ENCODE measurements around the gene WDR37. TPM values are rescaled to one million over a fixed set of nuclear protein-coding genes. Genes with fewer than 3 reads are reported as not detected.

WDR37 gene
- total RNA-seq, 1 experiment from 2014 or later, result 14.2 TPM

DNA sequence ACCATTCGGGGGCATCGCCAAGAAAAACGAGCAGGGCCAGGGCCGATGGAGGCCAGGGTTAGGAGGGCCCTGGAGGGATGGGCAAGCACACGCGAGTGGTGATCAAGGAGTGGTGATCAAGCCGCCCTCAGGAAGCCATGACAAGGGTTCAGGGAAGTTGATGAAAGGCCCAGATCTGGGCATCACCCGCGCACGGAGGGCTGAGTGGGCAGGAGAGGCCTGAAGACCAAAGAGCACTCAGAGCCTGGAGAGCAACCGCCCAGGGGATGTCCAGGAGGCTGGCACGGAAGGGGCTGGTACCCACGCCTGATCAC lies 114.6 kb downstream of the WDR37 start:
- POLR2A ChIA-PET, result interaction anchor here (0.6 kb wide), 1 partner anchor 933 kb away, joined by 3 read pairs; no protein-coding TSS in a partner anchor
- no peak overlapping the region for H3K27ac Mint-ChIP-seq (ENCODE audit: low read depth, unreplicated experiment)
- intact Hi-C loops (cut with micrococcal nuclease), result no loop called here
- no peaks in the 10 kb centered on the region for H3K9me3 Mint-ChIP-seq (ENCODE audit: unreplicated experiment)
- H3K4me3 Mint-ChIP-seq (ENCODE audit: unreplicated experiment), result no peak overlapping the region
- TF ChIP-seq, protein P1, sequence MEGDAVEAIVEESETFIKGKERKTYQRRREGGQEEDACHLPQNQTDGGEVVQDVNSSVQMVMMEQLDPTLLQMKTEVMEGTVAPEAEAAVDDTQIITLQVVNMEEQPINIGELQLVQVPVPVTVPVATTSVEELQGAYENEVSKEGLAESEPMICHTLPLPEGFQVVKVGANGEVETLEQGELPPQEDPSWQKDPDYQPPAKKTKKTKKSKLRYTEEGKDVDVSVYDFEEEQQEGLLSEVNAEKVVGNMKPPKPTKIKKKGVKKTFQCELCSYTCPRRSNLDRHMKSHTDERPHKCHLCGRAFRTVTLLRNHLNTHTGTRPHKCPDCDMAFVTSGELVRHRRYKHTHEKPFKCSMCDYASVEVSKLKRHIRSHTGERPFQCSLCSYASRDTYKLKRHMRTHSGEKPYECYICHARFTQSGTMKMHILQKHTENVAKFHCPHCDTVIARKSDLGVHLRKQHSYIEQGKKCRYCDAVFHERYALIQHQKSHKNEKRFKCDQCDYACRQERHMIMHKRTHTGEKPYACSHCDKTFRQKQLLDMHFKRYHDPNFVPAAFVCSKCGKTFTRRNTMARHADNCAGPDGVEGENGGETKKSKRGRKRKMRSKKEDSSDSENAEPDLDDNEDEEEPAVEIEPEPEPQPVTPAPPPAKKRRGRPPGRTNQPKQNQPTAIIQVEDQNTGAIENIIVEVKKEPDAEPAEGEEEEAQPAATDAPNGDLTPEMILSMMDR (IDR thresholded peaks at IDR 0.05; ENCODE audit: unreplicated experiment), result no peak
- no peak for DNase-seq (ENCODE audit: unreplicated experiment)
- no peaks in the 10 kb centered on the region for H3K4me1 Mint-ChIP-seq (ENCODE audit: insufficient read depth, unreplicated experiment)
- H3K36me3 Mint-ChIP-seq (ENCODE audit: insufficient read depth, unreplicated experiment), result no peaks in the 10 kb centered on the region
- peaks cover 59% of the 10 kb centered on the region for H3K27me3 Mint-ChIP-seq (ENCODE audit: insufficient read depth, unreplicated experiment)
- BruUV-seq (replicated peaks), result no TSS peak
- CTCF ChIA-PET, result no interaction called here

DNA sequence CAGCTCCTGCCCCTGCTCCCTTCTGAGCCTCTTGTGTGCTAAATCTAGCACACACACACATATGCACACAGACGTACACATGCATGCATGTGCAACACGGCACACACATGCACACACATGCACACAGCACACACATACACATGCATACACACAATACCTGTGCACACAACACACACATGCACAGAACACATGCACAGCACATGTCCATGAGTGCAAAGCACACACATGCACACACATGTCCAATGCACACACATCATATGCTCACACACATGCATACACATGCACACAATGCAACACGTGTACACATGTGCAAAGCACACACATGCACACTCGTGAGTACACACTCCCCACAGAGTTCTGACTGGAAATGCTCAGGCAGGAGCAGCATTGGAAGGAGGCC lies 115.0 kb downstream of the WDR37 start:
- TF ChIP-seq, protein P1 (IDR thresholded peaks at IDR 0.05; ENCODE audit: unreplicated experiment), result no peak
- Mint-ChIP-seq H3K27ac (ENCODE audit: low read depth, unreplicated experiment) (no peak overlapping the region), H3K9me3 (ENCODE audit: unreplicated experiment) (no peaks in the 10 kb centered on the region), H3K4me1 (ENCODE audit: insufficient read depth, unreplicated experiment) (no peaks in the 10 kb centered on the region), H3K36me3 (ENCODE audit: insufficient read depth, unreplicated experiment) (no peaks in the 10 kb centered on the region), H3K27me3 (ENCODE audit: insufficient read depth, unreplicated experiment) (peaks cover 56% of the 10 kb centered on the region), H3K4me3 (ENCODE audit: unreplicated experiment) (no peak overlapping the region)
- CTCF ChIA-PET, result interaction anchor here (0.7 kb wide), 1 partner anchor 86 kb away, joined by 3 read pairs; no protein-coding TSS in a partner anchor
- POLR2A ChIA-PET, result interaction anchor here (0.6 kb wide), 1 partner anchor 932 kb away, joined by 3 read pairs; no protein-coding TSS in a partner anchor
- no peak for DNase-seq (ENCODE audit: unreplicated experiment)
- BruUV-seq (replicated peaks), result no TSS peak
- intact Hi-C loops (cut with micrococcal nuclease), result no loop called here

DNA sequence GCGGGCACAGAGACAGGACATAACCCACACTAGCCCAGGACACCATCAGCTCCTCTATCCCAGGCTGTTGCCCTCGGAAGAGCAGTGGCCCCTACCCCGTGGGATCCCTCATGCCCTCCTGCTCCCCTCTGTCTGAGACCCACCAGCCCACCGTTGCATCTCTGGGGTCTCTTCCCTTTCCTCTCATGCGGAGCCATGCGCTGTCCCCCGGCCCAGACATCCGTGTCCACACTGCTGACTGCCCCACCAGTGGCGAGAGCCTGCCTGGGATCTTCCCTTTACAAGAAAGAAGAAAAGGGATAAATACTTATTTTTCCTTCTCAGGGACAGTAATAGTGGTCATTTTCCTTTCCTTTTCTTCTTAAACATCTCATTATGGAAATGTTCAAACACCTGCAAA lies 115.4 kb downstream of the WDR37 start:
- no peaks in the 10 kb centered on the region for H3K9me3 Mint-ChIP-seq (ENCODE audit: unreplicated experiment)
- ChIA-PET CTCF (interaction anchor here (0.7 kb wide), 1 partner anchor 85 kb away, joined by 3 read pairs; no protein-coding TSS in a partner anchor), POLR2A (no interaction called here)
- no peaks in the 10 kb centered on the region for H3K36me3 Mint-ChIP-seq (ENCODE audit: insufficient read depth, unreplicated experiment)
- no TSS peak for BruUV-seq (replicated peaks)
- intact Hi-C loops (cut with micrococcal nuclease), result no loop called here
- H3K27ac Mint-ChIP-seq (ENCODE audit: low read depth, unreplicated experiment), result no peak overlapping the region
- no peaks in the 10 kb centered on the region for H3K4me1 Mint-ChIP-seq (ENCODE audit: insufficient read depth, unreplicated experiment)
- H3K4me3 Mint-ChIP-seq (ENCODE audit: unreplicated experiment), result no peak overlapping the region
- TF ChIP-seq, protein P1 (IDR thresholded peaks at IDR 0.05; ENCODE audit: unreplicated experiment), result no peak
- DNase-seq (ENCODE audit: unreplicated experiment), result no peak
- peaks cover 53% of the 10 kb centered on the region for H3K27me3 Mint-ChIP-seq (ENCODE audit: insufficient read depth, unreplicated experiment)

DNA sequence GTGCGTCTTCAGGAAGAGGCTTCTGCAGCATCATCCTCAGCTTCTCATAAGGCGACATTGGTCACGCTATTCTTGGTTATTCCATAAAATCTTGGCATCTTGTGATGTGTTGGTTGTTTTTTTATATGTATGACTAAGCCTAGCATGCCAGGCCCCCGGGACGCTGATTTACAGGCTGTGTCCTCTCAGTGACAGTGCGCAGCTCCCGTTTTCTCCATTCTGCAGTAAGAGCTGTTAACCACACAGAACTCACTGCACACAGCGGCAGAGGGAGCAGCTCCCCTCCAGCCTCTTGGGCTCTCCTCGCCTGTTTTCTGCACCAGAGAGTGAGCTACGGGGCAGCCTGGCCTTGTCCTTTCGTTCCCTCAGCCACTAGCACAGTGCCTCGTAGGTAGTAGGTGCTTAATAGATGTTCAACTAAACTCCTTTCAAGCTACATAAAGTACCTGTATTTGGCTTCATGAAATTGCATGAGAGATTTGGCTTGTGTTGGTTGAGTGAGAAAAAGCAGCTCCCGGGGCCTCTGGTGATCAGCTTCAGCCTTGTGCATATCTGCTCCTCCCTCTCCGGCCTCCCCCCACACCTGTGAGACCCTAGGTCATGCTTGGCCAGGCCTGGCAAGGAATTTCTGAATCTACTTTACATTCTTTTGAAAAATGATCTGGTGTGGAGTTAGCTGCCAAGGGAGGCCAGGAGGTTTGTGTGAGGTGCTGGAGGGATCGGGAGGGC lies 116.2 kb downstream of the WDR37 start:
- intact Hi-C loops (cut with micrococcal nuclease), result no loop called here
- TF ChIP-seq, protein P1 (IDR thresholded peaks at IDR 0.05; ENCODE audit: unreplicated experiment), result no peak

More for the DNA sequence above, 116.2 kb downstream of the WDR37 start:
- no peaks in the 10 kb centered on the region for H3K9me3 Mint-ChIP-seq (ENCODE audit: unreplicated experiment)
- no peak overlapping the region for H3K4me3 Mint-ChIP-seq (ENCODE audit: unreplicated experiment)
- H3K36me3 Mint-ChIP-seq (ENCODE audit: insufficient read depth, unreplicated experiment), result no peaks in the 10 kb centered on the region
- no peak for DNase-seq (ENCODE audit: unreplicated experiment)
- no peak overlapping the region for H3K27ac Mint-ChIP-seq (ENCODE audit: low read depth, unreplicated experiment)
- ChIA-PET CTCF (no interaction called here), POLR2A (interaction anchor here (0.6 to 0.9 kb wide), 2 partner anchors 588 to 1681 kb away, joined by 3 to 4 read pairs; no protein-coding TSS in a partner anchor)
- no peaks in the 10 kb centered on the region for H3K4me1 Mint-ChIP-seq (ENCODE audit: insufficient read depth, unreplicated experiment)
- H3K27me3 Mint-ChIP-seq (ENCODE audit: insufficient read depth, unreplicated experiment), result peaks cover 47% of the 10 kb centered on the region
- BruUV-seq (replicated peaks), result no TSS peak

All from MCF 10A (cell line).